ENCODE results near the gene RAET1L.
"Not testable (repeated sequence)": the region's sequence is repeated elsewhere in the genome, so short reads cannot be mapped to it uniquely, and the experiment has no call there.

Gene RAET1L

GRCh38 chr6:149991472-149991795, 33.9 kb downstream of the RAET1L start:
- not testable (repeated sequence) for DNase-seq (ENCODE audit: low read depth)

GRCh38 chr6:149990661-149991471, 34.5 kb downstream of the RAET1L start:
- no peak for DNase-seq (ENCODE audit: low read depth)

GRCh38 chr6:149990212-149990660, 35.1 kb downstream of the RAET1L start:
- no peak for DNase-seq (ENCODE audit: low read depth)

GRCh38 chr6:149988550-149989346, 36.6 kb downstream of the RAET1L start:
- DNase-seq (ENCODE audit: low read depth) = no peak

- no peak for DNase-seq (ENCODE audit: low read depth)
Measured at GRCh38 chr6:149987602-149988107, 37.7 kb downstream of the RAET1L start.

- no peak for DNase-seq (ENCODE audit: low read depth)
Measured at GRCh38 chr6:149985481-149985937, 39.8 kb downstream of the RAET1L start.

GRCh38 chr6:149984773-149985172, 40.6 kb downstream of the RAET1L start:
- DNase-seq (ENCODE audit: low read depth) = no peak

GRCh38 chr6:149983145-149983544, 42.2 kb downstream of the RAET1L start:
- no peak for DNase-seq (ENCODE audit: low read depth)

GRCh38 chr6:149979293-149979692, 46.0 kb downstream of the RAET1L start:
- no peak for DNase-seq (ENCODE audit: low read depth)

- DNase-seq (ENCODE audit: low read depth) = no peak
Measured at GRCh38 chr6:149978610-149979009, 46.7 kb downstream of the RAET1L start.

GRCh38 chr6:149977221-149977620, 48.1 kb downstream of the RAET1L start:
- no peak for DNase-seq (ENCODE audit: low read depth)

- no peak for DNase-seq (ENCODE audit: low read depth)
Measured at GRCh38 chr6:149975400-149975799, 49.9 kb downstream of the RAET1L start.

GRCh38 chr6:149974825-149975224, 50.5 kb downstream of the RAET1L start:
- DNase-seq (ENCODE audit: low read depth) = no peak

GRCh38 chr6:149974394-149974793, 50.9 kb downstream of the RAET1L start:
- not testable (repeated sequence) for DNase-seq (ENCODE audit: low read depth)

- no peak for DNase-seq (ENCODE audit: low read depth)
Measured at GRCh38 chr6:149969635-149970034, 55.7 kb downstream of the RAET1L start.

GRCh38 chr6:149968909-149969308, 56.4 kb downstream of the RAET1L start:
- not testable (repeated sequence) for DNase-seq (ENCODE audit: low read depth)

Data from stimulated activated CD8-positive, alpha-beta memory T cell treated with anti-CD3 and anti-CD28 coated beads, Interleukin-4, amount 100 ng/mL, for 24 hours (primary cell).